H1 (cell line): Measurements from ENCODE around the gene ZNF512B. TPM values are rescaled to one million over a fixed set of nuclear protein-coding genes. Genes with fewer than 3 reads are reported as not detected.

Source experiments
- CTCF ChIA-PET: fragments of 300-600 bp; sonication (Branson Sonifier 250); formaldehyde crosslinking; loops from one replicate; lab custom pipeline; 2021; ENCODE audit not compliant: partially characterized antibody; lab: Charles Lee
- POLR2A ChIA-PET: fragments of 300-600 bp; sonication (Branson Sonifier 250); formaldehyde crosslinking; loops from one replicate; lab custom pipeline; 2021; ENCODE audit warnings: inconsistent platforms; ENCODE audit not compliant: partially characterized antibody; lab: Charles Lee
- DNase-seq, 2 experiments: peaks; one replicate each; pipeline versions ENCODE4 v3.0.0 to v3.0.0-alpha.2; 2010 to 2022; ENCODE audit warnings: low spot score in 2 of 2, low read depth in 1 of 2, mixed read lengths in 1 of 2
- FAIRE-seq: peaks from 2 replicates; lab custom pipeline; 2011; peaks lifted over from hg19 to GRCh38; lab: Jason Lieb, UNC
- H2AFZ ChIP-seq: 2 replicates; pipeline ENCODE4 v1.8.1; 2012; ENCODE audit warnings: low read length, inconsistent platforms
- H2AK5ac ChIP-seq: 2 replicates; pipeline ENCODE4 v1.6.1; 2013; ENCODE audit warnings: low read depth, low read length
- H2BK120ac ChIP-seq: replicated peaks from 2 replicates; pipeline ENCODE3; 2013; ENCODE audit warnings: low read depth, low read length, inconsistent platforms
- H2BK12ac ChIP-seq: 2 replicates; pipeline ENCODE4 v1.6.1; 2013; ENCODE audit warnings: low read depth, low read length
- H2BK15ac ChIP-seq: 2 replicates; pipeline ENCODE4 v1.6.1; 2013; ENCODE audit warnings: low read length
- H2BK20ac ChIP-seq: 2 replicates; pipeline ENCODE4 v1.6.1; 2013; ENCODE audit warnings: low read length
- H2BK5ac ChIP-seq: 2 replicates; pipeline ENCODE4 v1.6.1; 2013; ENCODE audit warnings: low read depth, low read length
- H3K14ac ChIP-seq: 2 replicates; pipeline ENCODE4 v1.6.1; 2013; ENCODE audit warnings: inconsistent platforms; ENCODE audit not compliant: insufficient read length
- H3K18ac ChIP-seq: 2 replicates; pipeline ENCODE4 v1.6.1; 2013; ENCODE audit warnings: low read length; ENCODE audit errors: extremely low read depth
- H3K23ac ChIP-seq: 2 replicates; pipeline ENCODE4 v1.6.1; 2013; ENCODE audit warnings: inconsistent platforms; ENCODE audit not compliant: insufficient read length
- H3K23me2 ChIP-seq: 2 replicates; pipeline ENCODE4 v1.6.1; 2013; ENCODE audit warnings: low read depth, low read length
- H3K27ac ChIP-seq: 2 replicates; pipeline ENCODE4 v1.6.1; 2011; ENCODE audit warnings: low read depth, low read length, inconsistent platforms
- H3K27me3 ChIP-seq, 4 experiments: replicated peaks in 1 of 4; 1 replicate in 1 of 4; 2 replicates in 3 of 4; pipeline versions ENCODE4 v1.6.1 to v1.8.1; 2011 to 2013; ENCODE audit warnings: low read length in 3 of 4, mild to moderate bottlenecking in 3 of 4, inconsistent platforms in 2 of 4, mixed read lengths in 2 of 4, moderate library complexity in 1 of 4; ENCODE audit not compliant: control insufficient read depth in 3 of 4, insufficient read depth in 3 of 4; ENCODE audit errors: extremely low read depth in 1 of 4
- H3K36me3 ChIP-seq, 4 experiments: 2 replicates each; pipeline versions ENCODE4 v1.6.1 to v1.8.1; 2011 to 2013; ENCODE audit warnings: mild to moderate bottlenecking in 4 of 4, low read length in 3 of 4, moderate library complexity in 2 of 4, control low read depth in 1 of 4, inconsistent platforms in 1 of 4; ENCODE audit not compliant: insufficient read depth in 4 of 4, control insufficient read depth in 2 of 4
- H3K4ac ChIP-seq: replicated peaks from 2 replicates; pipeline ENCODE3; 2013; ENCODE audit warnings: low read length, low read depth, mixed read lengths, inconsistent platforms; ENCODE audit not compliant: insufficient read length
- H3K4me1 ChIP-seq, 4 experiments: replicated peaks in 1 of 4; 1 replicate in 1 of 4; 2 replicates in 3 of 4; pipeline versions ENCODE4 v1.6.1 to v1.8.1; 2011 to 2013; ENCODE audit warnings: low read length in 3 of 4, inconsistent platforms in 2 of 4, mixed read lengths in 1 of 4; ENCODE audit not compliant: insufficient read depth in 4 of 4, control insufficient read depth in 3 of 4
- H3K4me2 ChIP-seq, 2 experiments: 2 replicates each; pipeline versions ENCODE4 v1.6.1 to v1.8.1; 2011 to 2013; ENCODE audit warnings: low read depth in 2 of 2, low read length in 2 of 2, control low read depth in 1 of 2, inconsistent platforms in 1 of 2, mild to moderate bottlenecking in 1 of 2; ENCODE audit not compliant: insufficient read depth in 1 of 2
- H3K4me3 ChIP-seq, 4 experiments: fragments of 200-600, 300-600 bp in 1 of 4; sonication (generic), shearing (Covaris generic), sonication (Bioruptor Twin) in 1 of 4; 2 replicates each; pipeline versions ENCODE4 v1.5.1 to v1.8.1; 2011 to 2016; ENCODE audit warnings: low read length in 4 of 4, low read depth in 3 of 4, control low read depth in 2 of 4, inconsistent platforms in 2 of 4, mild to moderate bottlenecking in 2 of 4, mixed read lengths in 1 of 4, moderate library complexity in 1 of 4; ENCODE audit not compliant: insufficient read depth in 2 of 4; ENCODE audit errors: extremely low read depth in 1 of 4
- H3K56ac ChIP-seq: replicated peaks from 2 replicates; pipeline ENCODE3; 2013; ENCODE audit warnings: low read depth, mild to moderate bottlenecking, mixed read lengths, low read length, inconsistent platforms; ENCODE audit not compliant: insufficient read length
- H3K79me1 ChIP-seq: 2 replicates; pipeline ENCODE4 v1.6.1; 2013; ENCODE audit warnings: low read depth, low read length, control low read depth
- H3K79me2 ChIP-seq, 2 experiments: 2 replicates each; pipeline versions ENCODE4 v1.6.1 to v1.8.1; 2012 to 2013; ENCODE audit warnings: low read length in 2 of 2, mild to moderate bottlenecking in 2 of 2, inconsistent platforms in 1 of 2; ENCODE audit not compliant: insufficient read depth in 2 of 2, control insufficient read depth in 1 of 2
- H3K9ac ChIP-seq, 4 experiments: replicated peaks in 1 of 4; 1 replicate in 1 of 4; 2 replicates in 3 of 4; pipeline versions ENCODE4 v1.6.1 to v1.8.1; 2011 to 2013; ENCODE audit warnings: low read depth in 3 of 4, low read length in 3 of 4, control low read depth in 2 of 4, mild to moderate bottlenecking in 2 of 4, moderate library complexity in 2 of 4, inconsistent platforms in 1 of 4; ENCODE audit errors: extremely low read depth in 1 of 4
- H3K9me3 ChIP-seq, 2 experiments: 2 replicates each; pipeline versions ENCODE4 v1.6.1 to v1.8.1; 2012 to 2013; ENCODE audit warnings: mild to moderate bottlenecking in 2 of 2, moderate library complexity in 2 of 2, control low read depth in 1 of 2, inconsistent platforms in 1 of 2, low read depth in 1 of 2, low read length in 1 of 2, mixed read lengths in 1 of 2; ENCODE audit not compliant: insufficient read depth in 2 of 2
- H4K20me1 ChIP-seq, 2 experiments: replicated peaks in 1 of 2; 2 replicates each; pipeline versions ENCODE3 to v1.8.1; 2011 to 2013; ENCODE audit warnings: inconsistent platforms in 2 of 2, low read length in 2 of 2, mild to moderate bottlenecking in 1 of 2; ENCODE audit not compliant: insufficient read depth in 2 of 2, control insufficient read depth in 1 of 2
- H4K5ac ChIP-seq: 2 replicates; pipeline ENCODE4 v1.6.1; 2013; ENCODE audit warnings: low read length, low read depth, mixed read lengths, inconsistent platforms; ENCODE audit not compliant: insufficient read length
- H4K8ac ChIP-seq: 2 replicates; pipeline ENCODE4 v1.8.0; 2013; ENCODE audit warnings: mild to moderate bottlenecking, moderate library complexity, low read length, inconsistent platforms; ENCODE audit not compliant: insufficient read depth; ENCODE audit errors: extremely low read depth
- H4K91ac ChIP-seq: replicated peaks from 2 replicates; pipeline ENCODE3; 2013; ENCODE audit warnings: low read length, mixed read lengths, inconsistent platforms; ENCODE audit not compliant: insufficient read length
- BCL11A ChIP-seq, 2 experiments: IDR thresholded peaks; one replicate each; pipeline ENCODE4 v1.6.1; 2011; ENCODE audit warnings: low read depth in 2 of 2, low read length in 2 of 2, mild to moderate bottlenecking in 2 of 2
- BRCA1 ChIP-seq: IDR thresholded peaks from 2 replicates; pipeline ENCODE4 v1.6.1; 2012; ENCODE audit warnings: low read depth, low read length, improper control_type of control experiment
- EGR1 ChIP-seq: IDR thresholded peaks from 2 replicates; pipeline ENCODE4 v1.6.1; 2011; ENCODE audit warnings: low read depth, low read length, borderline replicate concordance
- KDM4A ChIP-seq: IDR thresholded peaks from one replicate; pipeline ENCODE4 v1.7.1; 2012; ENCODE audit warnings: low read depth, mild to moderate bottlenecking, moderate library complexity, low read length, inconsistent platforms; ENCODE audit not compliant: severe bottlenecking
- POLR2AphosphoS5 ChIP-seq: IDR thresholded peaks from 2 replicates; pipeline ENCODE4 v1.6.1; 2011; ENCODE audit warnings: low read depth, low read length
- RBBP5 ChIP-seq: IDR thresholded peaks from 2 replicates; pipeline ENCODE4 v1.7.1; 2012; ENCODE audit warnings: low read depth, mild to moderate bottlenecking, inconsistent platforms, low read length, moderate library complexity, borderline replicate concordance
- SAP30 ChIP-seq: fragments of 300-600 bp; sonication (generic); IDR thresholded peaks from 2 replicates; pipeline ENCODE4 v1.7.1; 2012; ENCODE audit warnings: low read length, moderate library complexity, mild to moderate bottlenecking, inconsistent platforms; ENCODE audit not compliant: insufficient read depth, insufficient replicate concordance
- WGBS, 2 experiments: shearing (Covaris generic) in 1 of 2; methylation state at CpG; one replicate each; pipeline versions ENCODE4 v1.1.6 to v1.1.7; 2013 to 2015; ENCODE audit warnings: low lambda C conversion rate in 2 of 2, mixed read lengths in 2 of 2, inconsistent platforms in 1 of 2, low coverage in 1 of 2, missing lambda C conversion rate in 1 of 2; ENCODE audit not compliant: insufficient replicate concordance in 2 of 2, insufficient coverage in 1 of 2, insufficient read length in 1 of 2; ENCODE audit errors: extremely low coverage in 1 of 2, missing lambda C conversion rate in 1 of 2; 5-methylcytosine and 5-hydroxymethylcytosine counted together
- polyA plus RNA-seq, 7 experiments: library from polyadenylated mRNA; depleted of rRNA in 3 of 7; stranded (reverse) in 5 of 7; unstranded in 2 of 7; fragments of >200 nt in 5 of 7; fragments of 200-250 nt in 2 of 7; gene quantifications; 1 replicate in 5 of 7; 2 replicates in 1 of 7; 4 replicates in 1 of 7; pipeline versions ENCODE4 v1.2.1 to v1.2.3, GENCODE V29; 2011 to 2013; ENCODE audit warnings: missing spikeins in 2 of 7, mixed read lengths in 2 of 7
- total RNA-seq: library from RNA; stranded (reverse); fragmentation: NEBNext Ultra II Directional; extraction: Animal tissue kit (Norgen Biotek cat#: 25700); gene quantifications from 2 replicates; pipeline ENCODE4 v1.2.1, GENCODE V29; 2021

ZNF512B gene
- total and polyA plus RNA-seq, 2 of the 8 experiments (the other 6 are each of a cell fraction or from before 2014, with no cell fraction given): 7.3 to 26.6 TPM

- CTCF ChIA-PET: interaction anchor here (0.6 to 2.0 kb wide), 37 partner anchors 10 to 457 kb away, joined by 3 to 17 read pairs (median 4); partner anchors contain the start of genes C20orf204, LKAAEAR1, TCEA2 and TPD52L2
- H4K5ac ChIP-seq: peak overlapping the region; percentile 29
Measured at GRCh38 chr20:63980317-63980805, 10.6 kb upstream of the ZNF512B start.

More at GRCh38 chr20:63980317-63980805, 10.6 kb upstream of the ZNF512B start:
- H3K36me3 ChIP-seq: peaks cover 2 to 15% (median 10%) of the 10 kb centered on the region in 4 experiments; a peak in 7 of 8 replicates
- H3K18ac ChIP-seq: 0 out of 2 replicates have a peak overlapping the region, but pooled peaks have one; percentile 52
- peak overlapping the region; percentile 34; the same call in 1 of the 2 replicates for H2BK15ac ChIP-seq
- H2BK5ac ChIP-seq: no peak overlapping the region
- 83% methylated on average over 15 of the region's 15 CpGs; no CpG with 5 or more reads in 1 of the 2 experiments for WGBS, 2 experiments
- peaks cover 4 to 24% (median 12%) of the 10 kb centered on the region in 4 experiments; a peak in 6 of 7 replicates for H3K4me1 ChIP-seq
- H2BK120ac ChIP-seq: peak overlapping the region; percentile 72
- DNase-seq (no peak), FAIRE-seq (no peak)
- no peak for TF ChIP-seq RBBP5
- no peak for TF ChIP-seq POLR2AphosphoS5
- no peak for TF ChIP-seq EGR1
- TF ChIP-seq KDM4A: no peak
- no peak for TF ChIP-seq BCL11A (IDR thresholded peaks at IDR 0.05; ENCODE audit: low read depth in 2 of 2, low read length in 2 of 2)
- TF ChIP-seq BRCA1: no peak
- no peak for TF ChIP-seq SAP30
- peaks cover 0 to 9% (median 2%) of the 10 kb centered on the region in 4 experiments; a peak in 3 of 7 replicates for H3K27me3 ChIP-seq
- H4K91ac ChIP-seq: peak overlapping the region; percentile 99
- H3K14ac ChIP-seq: no peak overlapping the region
- peak overlapping the region; percentile 68 to 89 (median 83); a peak in 6 of 8 replicates for H3K4me3 ChIP-seq
- POLR2A ChIA-PET: interaction anchor here (0.7 to 1.9 kb wide), 17 partner anchors 10 to 242 kb away, joined by 3 to 13 read pairs (median 3); partner anchors contain the start of genes TPD52L2 and UCKL1
- peak overlapping the region; percentile 9 for H3K56ac ChIP-seq
- H4K20me1 ChIP-seq: peaks cover 2 to 12% of the 10 kb centered on the region in 2 experiments
- H2AFZ ChIP-seq: peak overlapping the region; percentile 80; the same call in 1 of the 2 replicates
- H3K23me2 ChIP-seq: peaks cover 14% of the 10 kb centered on the region
- H4K8ac ChIP-seq: peak overlapping the region; percentile 76
- peak overlapping the region; percentile 70; the same call in 1 of the 2 replicates for H2AK5ac ChIP-seq
- no peaks in the 10 kb centered on the region for H3K9me3 ChIP-seq
- H2BK12ac ChIP-seq: peak overlapping the region; percentile 52; the same call in 1 of the 2 replicates
- H3K4ac ChIP-seq: peak overlapping the region; percentile 96
- H3K79me2 ChIP-seq: peaks cover 0 to 20% of the 10 kb centered on the region in 2 experiments; a peak in 3 of 4 replicates
- peaks cover 4% of the 10 kb centered on the region; the same call in 1 of the 2 replicates for H3K79me1 ChIP-seq
- peak overlapping the region; percentile 3; the same call in 1 of the 2 replicates for H2BK20ac ChIP-seq
- H3K23ac ChIP-seq: no peak overlapping the region
- no peak overlapping the region for H3K27ac ChIP-seq
- H3K9ac ChIP-seq: no peak overlapping the region
- H3K4me2 ChIP-seq: peak overlapping the region; percentile 62 to 89
